Tibial nerve (tissue), 4 donors: ENCODE data around the gene DOCK1. TPM values are rescaled to one million over a fixed set of nuclear protein-coding genes. Genes with fewer than 3 reads are reported as not detected.
A peak's percentile ranks its signal among the peaks of the same experiment; 100 is the strongest.

Experiments used
- DNase-seq, 2 donors: peaks; one replicate each; pipeline ENCODE4 v3.0.0-alpha.2; 2019; ENCODE audit warnings: low spot score in 2 of 2
- H3K27ac ChIP-seq, 4 donors: fragments of 200-600 bp; sonication (generic) in 3 of 4; one replicate each; pipeline ENCODE4 v1.5.1; 2017 to 2019; ENCODE audit warnings: mild to moderate bottlenecking in 1 of 4
- H3K27me3 ChIP-seq, 2 donors: fragments of 200-600 bp; sonication (generic) in 1 of 2; one replicate each; pipeline versions ENCODE4 v1.5.1 to v1.6.0; 2017 to 2019
- H3K36me3 ChIP-seq, 3 donors: fragments of 200-600 bp; sonication (generic); one replicate each; pipeline ENCODE4 v1.5.1; 2018 to 2019
- H3K4me1 ChIP-seq, 4 donors: fragments of 200-600 bp; sonication (generic) in 3 of 4; one replicate each; pipeline ENCODE4 v1.5.1; 2017 to 2019
- H3K4me3 ChIP-seq, 4 donors: fragments of 200-600 bp; sonication (generic) in 3 of 4; one replicate each; pipeline ENCODE4 v1.5.1; 2017 to 2019; ENCODE audit warnings: mild to moderate bottlenecking in 1 of 4, moderate library complexity in 1 of 4
- H3K9me3 ChIP-seq, 4 donors: fragments of 200-600 bp; sonication (generic) in 3 of 4; one replicate each; pipeline ENCODE4 v1.5.1; 2017 to 2019
- CTCF ChIP-seq, 5 experiments: fragments of 200-600 bp in 3 of 5; fragments of 450-650 bp in 2 of 5; sonication (generic) in 3 of 5; IDR thresholded peaks; one replicate each; pipeline ENCODE4 v1.5.1; 2016 to 2019; ENCODE audit warnings: antibody characterized with exemption in 5 of 5, mild to moderate bottlenecking in 3 of 5, moderate library complexity in 2 of 5
- EP300 ChIP-seq, 2 donors: sonication (generic); formaldehyde crosslinking; IDR thresholded peaks; one replicate each; pipeline ENCODE4 v1.6.1; 2017; ENCODE audit warnings: antibody characterized with exemption in 2 of 2, mild to moderate bottlenecking in 1 of 2
- POLR2A ChIP-seq, 2 donors: fragments of 450-650 bp; IDR thresholded peaks; one replicate each; pipeline ENCODE4 v1.6.1; 2017; ENCODE audit warnings: antibody characterized with exemption in 2 of 2, mild to moderate bottlenecking in 2 of 2, moderate library complexity in 2 of 2
- WGBS, 2 donors: methylation state at CpG; one replicate each; pipeline ENCODE4 v1.1.5; 2018; 5-methylcytosine and 5-hydroxymethylcytosine counted together
- total RNA-seq, 4 donors: library from RNA; depleted of rRNA; stranded (reverse); fragments of >200 nt; gene quantifications; one replicate each; pipeline ENCODE4 v1.1.0, GENCODE V29; 2016

The DOCK1 gene
- total RNA-seq, 4 donors from 2014 or later = 57.3 to 76.7 (median 63.7) TPM

GRCh38 chr10:126908729-126909128 is 3.5 kb downstream of the DOCK1 start:
- TF ChIP-seq CTCF (IDR thresholded peaks at IDR 0.05) (no peak), EP300 (IDR thresholded peaks at IDR 0.05) (no peak), POLR2A (IDR thresholded peaks at IDR 0.05) (no peak)
- Histone ChIP-seq H3K27me3 (no peaks in the 10 kb centered on the region), H3K27ac (peak overlapping the region in 2 of 4 donors; percentile 82 to 87), H3K4me1 (peaks cover 0 to 48% (median 7%) of the 10 kb centered on the region in 4 donors), H3K9me3 (no peaks in the 10 kb centered on the region), H3K36me3 (no peaks in the 10 kb centered on the region), H3K4me3 (no peak overlapping the region)
- DNase-seq = no peak
- 58 to 75% methylated on average over 7 of the region's 7 CpGs for WGBS, 2 donors

GRCh38 chr10:126909147-126909546 is 3.9 kb downstream of the DOCK1 start:
- H3K4me1 ChIP-seq = peaks cover 0 to 44% (median 7%) of the 10 kb centered on the region in 4 donors

GRCh38 chr10:126910196-126910595 is 5.0 kb downstream of the DOCK1 start:
- DNase-seq = no peak
- 91 to 98% methylated on average over 7 of the region's 7 CpGs for WGBS, 2 donors
- peaks cover 0 to 36% (median 7%) of the 10 kb centered on the region in 4 donors for H3K4me1 ChIP-seq
- H3K27ac ChIP-seq = peak overlapping the region in 1 of 4 donors; percentile 87
- H3K4me3 ChIP-seq = no peak overlapping the region
- no peaks in the 10 kb centered on the region for H3K27me3 ChIP-seq
- TF ChIP-seq POLR2A (IDR thresholded peaks at IDR 0.05) (no peak), EP300 (IDR thresholded peaks at IDR 0.05) (no peak), CTCF (IDR thresholded peaks at IDR 0.05) (no peak)
- no peaks in the 10 kb centered on the region for H3K36me3 ChIP-seq
- H3K9me3 ChIP-seq = no peaks in the 10 kb centered on the region

More at GRCh38 chr10:126909147-126909546, 3.9 kb downstream of the DOCK1 start:
- Histone ChIP-seq H3K9me3 (no peaks in the 10 kb centered on the region), H3K4me3 (no peak overlapping the region), H3K27ac (peak overlapping the region in 2 of 4 donors; percentile 82 to 87), H3K36me3 (no peaks in the 10 kb centered on the region), H3K27me3 (no peaks in the 10 kb centered on the region)
- 74 to 81% methylated on average over 4 of the region's 4 CpGs for WGBS, 2 donors
- TF ChIP-seq CTCF (IDR thresholded peaks at IDR 0.05) (no peak), POLR2A (IDR thresholded peaks at IDR 0.05) (no peak), EP300 (IDR thresholded peaks at IDR 0.05) (no peak)
- no peak for DNase-seq

GRCh38 chr10:126910798-126911197 is 5.6 kb downstream of the DOCK1 start:
- Histone ChIP-seq H3K27ac (peak overlapping the region in 1 of 4 donors; percentile 87), H3K4me3 (no peak overlapping the region), H3K4me1 (peaks cover 0 to 36% (median 7%) of the 10 kb centered on the region in 4 donors), H3K36me3 (no peaks in the 10 kb centered on the region), H3K27me3 (no peaks in the 10 kb centered on the region), H3K9me3 (no peaks in the 10 kb centered on the region)
- TF ChIP-seq EP300 (IDR thresholded peaks at IDR 0.05) = no peak
- TF ChIP-seq CTCF (IDR thresholded peaks at IDR 0.05) = no peak
- TF ChIP-seq POLR2A (IDR thresholded peaks at IDR 0.05) = no peak
- 83% methylated on average over 6 of the region's 6 CpGs for WGBS, 2 donors
- DNase-seq = no peak

- Histone ChIP-seq H3K27me3 (no peaks in the 10 kb centered on the region), H3K36me3 (no peaks in the 10 kb centered on the region), H3K27ac (peak overlapping the region in 1 of 4 donors; percentile 87), H3K9me3 (no peaks in the 10 kb centered on the region), H3K4me1 (peaks cover 0 to 34% (median 7%) of the 10 kb centered on the region in 4 donors), H3K4me3 (no peak overlapping the region)
- no peak for TF ChIP-seq EP300 (IDR thresholded peaks at IDR 0.05)
- WGBS, 2 donors = 83 to 84% methylated on average over 11 of the region's 11 CpGs
- no peak for DNase-seq
Observed at GRCh38 chr10:126911301-126911700, 6.1 kb downstream of the DOCK1 start.

GRCh38 chr10:126913316-126913715 is 8.1 kb downstream of the DOCK1 start:
- DNase-seq = no peak
- no peaks in the 10 kb centered on the region for H3K9me3 ChIP-seq
- H3K4me3 ChIP-seq = no peak overlapping the region
- peaks cover 0 to 27% (median 7%) of the 10 kb centered on the region in 4 donors for H3K4me1 ChIP-seq
- WGBS, 2 donors = 80 to 85% methylated on average over 11 of the region's 11 CpGs
- H3K36me3 ChIP-seq = no peaks in the 10 kb centered on the region
- TF ChIP-seq CTCF (IDR thresholded peaks at IDR 0.05) = no peak
- no peak for TF ChIP-seq EP300 (IDR thresholded peaks at IDR 0.05)
- TF ChIP-seq POLR2A (IDR thresholded peaks at IDR 0.05) = no peak
- H3K27ac ChIP-seq = no peak overlapping the region
- H3K27me3 ChIP-seq = no peaks in the 10 kb centered on the region
